ENCODE results near the gene RPL27. TPM values are rescaled to one million over a fixed set of nuclear protein-coding genes. Genes with fewer than 3 reads are reported as not detected.
A peak's percentile ranks its signal among the peaks of the same experiment; 100 is the strongest.

The RPL27 gene
- total RNA-seq, 1 donor from 2014 or later: 1,019 TPM

- Mint-ChIP-seq H3K36me3 (no peaks in the 10 kb centered on the region), H3K4me1 (peaks cover 13% of the 10 kb centered on the region), H3K27me3 (ENCODE audit: low read depth) (no peaks in the 10 kb centered on the region), H3K27ac (peak overlapping the region; percentile 67), H3K9me3 (no peaks in the 10 kb centered on the region), H3K4me3 (peak overlapping the region; percentile 77)
- no peak for DNase-seq (ENCODE audit: low spot score in 2 of 2, unreplicated experiment in 2 of 2)
- no peak for TF ChIP-seq CTCF (IDR thresholded peaks at IDR 0.05; ENCODE audit: unreplicated experiment)
These were observed 27.7 kb downstream of the RPL27 start for GRCh38 chr17:43025766-43026537.

DNA sequence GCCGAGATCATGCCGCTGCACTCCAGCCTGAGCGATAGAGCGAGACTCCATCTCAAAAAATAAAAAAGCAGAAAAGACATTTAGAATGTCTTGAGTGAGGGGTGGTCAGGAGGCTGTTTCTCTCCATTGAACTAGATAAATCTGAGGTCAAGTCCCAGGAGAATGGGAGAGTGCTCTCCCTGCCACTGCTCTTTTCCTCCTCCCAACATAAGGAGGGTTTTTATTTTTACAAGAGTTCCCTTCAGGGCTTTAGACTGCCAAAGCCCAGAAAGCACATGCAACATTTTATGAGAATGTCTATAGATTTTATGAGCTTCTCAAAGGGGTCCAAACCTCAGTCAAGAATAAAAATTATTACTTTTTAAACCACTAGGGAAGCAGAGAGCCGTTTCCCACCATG, 28.4 kb downstream of the RPL27 start:
- H3K4me1 Mint-ChIP-seq: peaks cover 9% of the 10 kb centered on the region
- peak overlapping the region; percentile 67 for H3K27ac Mint-ChIP-seq
- no peak for DNase-seq (ENCODE audit: low spot score in 2 of 2, unreplicated experiment in 2 of 2)
- peak overlapping the region; percentile 54 for H3K4me3 Mint-ChIP-seq
- no peaks in the 10 kb centered on the region for H3K36me3 Mint-ChIP-seq
- H3K27me3 Mint-ChIP-seq (ENCODE audit: low read depth): no peaks in the 10 kb centered on the region
- H3K9me3 Mint-ChIP-seq: no peaks in the 10 kb centered on the region
- TF ChIP-seq CTCF (IDR thresholded peaks at IDR 0.05; ENCODE audit: unreplicated experiment): no peak

DNA sequence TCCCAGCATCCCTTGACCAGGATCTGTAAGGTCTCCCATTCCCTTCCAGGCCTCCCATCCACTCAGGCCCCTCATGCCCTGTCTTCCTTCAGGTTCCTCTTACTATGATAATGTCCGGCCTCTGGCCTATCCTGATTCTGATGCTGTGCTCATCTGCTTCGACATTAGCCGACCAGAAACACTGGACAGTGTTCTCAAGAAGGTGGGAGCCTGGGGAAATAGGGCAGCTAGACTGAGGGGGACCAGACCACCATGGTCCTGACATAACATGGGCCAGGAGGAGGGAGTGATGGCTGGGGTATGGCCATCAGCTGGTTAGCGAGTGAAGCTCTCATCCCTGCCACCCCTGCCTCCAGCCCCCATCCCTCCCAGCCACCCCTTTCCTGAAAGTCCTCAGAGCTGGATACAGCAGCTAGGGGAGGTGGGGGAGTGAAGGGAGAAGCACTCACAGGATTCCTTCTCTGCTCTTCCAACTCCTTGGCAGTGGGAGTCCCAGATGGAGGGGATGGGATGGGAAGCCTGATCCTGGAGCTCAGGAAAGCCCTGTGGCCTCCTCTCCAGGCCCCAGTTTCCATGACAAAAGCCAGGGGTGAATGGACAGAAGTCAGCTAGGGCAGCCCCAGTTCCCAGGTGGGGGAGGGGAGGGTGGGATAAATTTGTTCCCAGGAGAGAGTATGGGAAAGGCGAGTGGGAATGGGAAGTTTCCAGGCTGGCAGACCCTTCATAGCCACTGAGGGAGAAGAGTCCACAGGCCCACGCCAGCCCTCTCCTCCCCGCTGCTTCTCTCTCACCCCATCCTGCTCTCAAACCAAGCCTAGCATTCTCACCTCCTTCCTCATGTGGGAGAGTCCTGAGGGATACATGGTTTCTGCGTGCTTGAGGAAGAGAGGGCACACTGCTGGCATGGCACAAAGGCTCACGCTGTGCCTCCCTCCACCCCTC, 29.1 kb downstream of the RPL27 start:
- DNase-seq (ENCODE audit: low spot score in 2 of 2, unreplicated experiment in 2 of 2): no peak
- Mint-ChIP-seq H3K27me3 (ENCODE audit: low read depth) (no peaks in the 10 kb centered on the region), H3K27ac (no peak overlapping the region), H3K9me3 (no peaks in the 10 kb centered on the region), H3K4me3 (no peak overlapping the region), H3K36me3 (no peaks in the 10 kb centered on the region), H3K4me1 (peaks cover 9% of the 10 kb centered on the region)
- no peak for TF ChIP-seq CTCF (IDR thresholded peaks at IDR 0.05; ENCODE audit: unreplicated experiment)

- H3K4me3 Mint-ChIP-seq: no peak overlapping the region
- TF ChIP-seq CTCF (IDR thresholded peaks at IDR 0.05; ENCODE audit: unreplicated experiment): no peak
- H3K27ac Mint-ChIP-seq: no peak overlapping the region
- DNase-seq (ENCODE audit: low spot score in 2 of 2, unreplicated experiment in 2 of 2): no peak
- H3K4me1 Mint-ChIP-seq: peaks cover 9% of the 10 kb centered on the region
- no peaks in the 10 kb centered on the region for H3K36me3 Mint-ChIP-seq
- no peaks in the 10 kb centered on the region for H3K27me3 Mint-ChIP-seq (ENCODE audit: low read depth)
- no peaks in the 10 kb centered on the region for H3K9me3 Mint-ChIP-seq
These were observed 30.1 kb downstream of the RPL27 start for GRCh38 chr17:43028221-43028861.

GRCh38 chr17:43030137-43030767, 32.0 kb downstream of the RPL27 start:
- H3K4me1 Mint-ChIP-seq: peaks cover 18% of the 10 kb centered on the region
- no peak for DNase-seq (ENCODE audit: low spot score in 2 of 2, unreplicated experiment in 2 of 2)
- no peaks in the 10 kb centered on the region for H3K36me3 Mint-ChIP-seq
- H3K27ac Mint-ChIP-seq: no peak overlapping the region
- no peak overlapping the region for H3K4me3 Mint-ChIP-seq
- no peaks in the 10 kb centered on the region for H3K9me3 Mint-ChIP-seq
- no peaks in the 10 kb centered on the region for H3K27me3 Mint-ChIP-seq (ENCODE audit: low read depth)
- no peak for TF ChIP-seq CTCF (IDR thresholded peaks at IDR 0.05; ENCODE audit: unreplicated experiment)

Data from mesothelial cell of epicardium (in vitro differentiated cells).